H9 (cell line): Measurements from ENCODE around the gene RBM15. TPM values are rescaled to one million over a fixed set of nuclear protein-coding genes. Genes with fewer than 3 reads are reported as not detected.

Experiments used
- DNase-seq: peaks from one replicate; pipeline ENCODE4 v3.0.0-alpha.2; 2017
- H2AFZ ChIP-seq: one replicate; pipeline ENCODE4 v1.6.1; 2013; ENCODE audit warnings: mild to moderate bottlenecking, low read length, control low read depth, moderate library complexity
- H2AK5ac ChIP-seq: 2 replicates; pipeline ENCODE4 v1.6.1; 2013; ENCODE audit warnings: low read length, control low read depth, mixed read lengths; ENCODE audit not compliant: insufficient read length
- H2BK120ac ChIP-seq: one replicate; pipeline ENCODE4 v1.6.1; 2013; ENCODE audit warnings: low read depth, mild to moderate bottlenecking, low read length, control low read depth, inconsistent platforms; ENCODE audit not compliant: poor library complexity, severe bottlenecking
- H2BK12ac ChIP-seq: 2 replicates; pipeline ENCODE4 v1.6.1; 2013; ENCODE audit warnings: low read length, control low read depth, mixed read lengths, low read depth; ENCODE audit not compliant: insufficient read length
- H2BK15ac ChIP-seq: 2 replicates; pipeline ENCODE4 v1.6.1; 2013; ENCODE audit warnings: low read depth, low read length, control low read depth
- H2BK20ac ChIP-seq: one replicate; pipeline ENCODE4 v1.6.1; 2013; ENCODE audit warnings: low read depth, mild to moderate bottlenecking, low read length, control low read depth, inconsistent platforms; ENCODE audit not compliant: poor library complexity, severe bottlenecking
- H2BK5ac ChIP-seq: 2 replicates; pipeline ENCODE4 v1.6.1; 2013; ENCODE audit warnings: low read length, control low read depth, mixed read lengths; ENCODE audit not compliant: insufficient read length
- H3K14ac ChIP-seq: 2 replicates; pipeline ENCODE4 v1.6.1; 2013; ENCODE audit warnings: low read length, control low read depth; ENCODE audit not compliant: insufficient read depth
- H3K18ac ChIP-seq: 2 replicates; pipeline ENCODE4 v1.6.1; 2013; ENCODE audit warnings: low read depth, mild to moderate bottlenecking, mixed read lengths, low read length, control low read depth; ENCODE audit not compliant: insufficient read length
- H3K23ac ChIP-seq: 2 replicates; pipeline ENCODE4 v1.6.1; 2013; ENCODE audit warnings: low read length, control low read depth, mixed read lengths, low read depth; ENCODE audit not compliant: insufficient read length
- H3K23me2 ChIP-seq: 2 replicates; pipeline ENCODE4 v1.6.1; 2013; ENCODE audit warnings: low read depth, mild to moderate bottlenecking, mixed read lengths, low read length, control low read depth; ENCODE audit not compliant: insufficient read length, poor library complexity, severe bottlenecking
- H3K27ac ChIP-seq: 2 replicates; pipeline ENCODE4 v1.5.1; 2013; ENCODE audit warnings: low read length, control low read depth, mixed read lengths, low read depth; ENCODE audit not compliant: insufficient read length
- H3K27me3 ChIP-seq: 2 replicates; pipeline ENCODE4 v1.6.1; 2013; ENCODE audit warnings: low read length, control low read depth, inconsistent platforms; ENCODE audit not compliant: insufficient read depth
- H3K4ac ChIP-seq: 2 replicates; pipeline ENCODE4 v1.6.1; 2013; ENCODE audit warnings: low read depth, mild to moderate bottlenecking, control low read depth, inconsistent platforms, low read length, moderate library complexity
- H3K4me1 ChIP-seq: 2 replicates; pipeline ENCODE4 v1.6.1; 2013; ENCODE audit warnings: low read length, control low read depth, inconsistent platforms; ENCODE audit not compliant: insufficient read depth
- H3K4me2 ChIP-seq: 2 replicates; pipeline ENCODE4 v1.6.1; 2013; ENCODE audit warnings: low read length, control low read depth, mixed read lengths; ENCODE audit not compliant: insufficient read length, insufficient read depth
- H3K56ac ChIP-seq: 2 replicates; pipeline ENCODE4 v1.6.1; 2013; ENCODE audit warnings: low read depth, mild to moderate bottlenecking, mixed read lengths, low read length, control low read depth; ENCODE audit not compliant: insufficient read length
- H3K79me1 ChIP-seq: 2 replicates; pipeline ENCODE4 v1.6.1; 2013; ENCODE audit warnings: low read depth, mild to moderate bottlenecking, moderate library complexity, low read length, control low read depth, inconsistent platforms; ENCODE audit not compliant: insufficient read depth, poor library complexity, severe bottlenecking
- H3K79me2 ChIP-seq: 2 replicates; pipeline ENCODE4 v1.6.1; 2013; ENCODE audit warnings: low read length, control low read depth, inconsistent platforms; ENCODE audit not compliant: insufficient read depth
- H3K9ac ChIP-seq: 2 replicates; pipeline ENCODE4 v1.6.1; 2013; ENCODE audit warnings: low read length, control low read depth, mixed read lengths; ENCODE audit not compliant: insufficient read length; ENCODE audit errors: extremely low read depth
- H3K9me3 ChIP-seq: one replicate; pipeline ENCODE4 v1.6.1; 2013; ENCODE audit warnings: low read depth, low read length, inconsistent platforms; ENCODE audit not compliant: control insufficient read depth
- H3T11ph ChIP-seq: one replicate; pipeline ENCODE4 v1.6.1; 2013; ENCODE audit warnings: mild to moderate bottlenecking, low read length, control low read depth, inconsistent platforms
- H4K20me1 ChIP-seq: one replicate; pipeline ENCODE4 v1.6.1; 2013; ENCODE audit not compliant: control insufficient read depth, insufficient read length, insufficient read depth
- H4K5ac ChIP-seq: 2 replicates; pipeline ENCODE4 v1.6.1; 2013; ENCODE audit warnings: low read depth, mild to moderate bottlenecking, mixed read lengths, low read length, control low read depth; ENCODE audit not compliant: insufficient read length
- H4K8ac ChIP-seq: replicated peaks from 2 replicates; pipeline ENCODE4 v1.6.1; 2013; ENCODE audit warnings: low read length, control low read depth, mixed read lengths, low read depth; ENCODE audit not compliant: insufficient read length
- H4K91ac ChIP-seq: 2 replicates; pipeline ENCODE4 v1.6.1; 2013; ENCODE audit warnings: low read depth, mild to moderate bottlenecking, moderate library complexity, mixed read lengths, low read length, control low read depth; ENCODE audit not compliant: insufficient read length
- H3K27ac Mint-ChIP-seq, 3 experiments: 2 replicates in 2 of 3; 3 replicates in 1 of 3; pipeline ENCODE4 v1.8.0; 2020 to 2021; ENCODE audit warnings: mixed read lengths in 3 of 3, mild to moderate bottlenecking in 1 of 3, moderate library complexity in 1 of 3
- H3K27me3 Mint-ChIP-seq: 2 replicates; pipeline ENCODE4 v1.8.0; 2021; ENCODE audit warnings: low read depth, mild to moderate bottlenecking, moderate library complexity, mixed read lengths
- H3K36me3 Mint-ChIP-seq, 3 experiments: 2 replicates in 2 of 3; 3 replicates in 1 of 3; pipeline ENCODE4 v1.8.0; 2020 to 2021; ENCODE audit warnings: low read depth in 3 of 3, mixed read lengths in 3 of 3; ENCODE audit not compliant: insufficient read depth in 1 of 3
- H3K4me1 Mint-ChIP-seq, 2 experiments: 2 replicates each; pipeline ENCODE4 v1.8.0; 2020; ENCODE audit warnings: mixed read lengths in 2 of 2
- H3K4me3 Mint-ChIP-seq, 2 experiments: 2 replicates in 1 of 2; 3 replicates in 1 of 2; pipeline ENCODE4 v1.8.0; 2020 to 2021; ENCODE audit warnings: mild to moderate bottlenecking in 2 of 2, mixed read lengths in 2 of 2, moderate library complexity in 1 of 2
- H3K9me3 Mint-ChIP-seq, 2 experiments: 2 replicates in 1 of 2; 3 replicates in 1 of 2; pipeline ENCODE4 v1.8.0; 2020; ENCODE audit warnings: mild to moderate bottlenecking in 2 of 2, mixed read lengths in 2 of 2, moderate library complexity in 1 of 2
- WGBS: extraction: QIAGEN DNeasy Blood & Tissue Kit; methylation state at CpG from one replicate; pipeline ENCODE4 v1.1.7; 2013; ENCODE audit warnings: missing lambda C conversion rate, low lambda C conversion rate, mixed read lengths; ENCODE audit not compliant: insufficient read length; ENCODE audit errors: extremely low coverage; 5-methylcytosine and 5-hydroxymethylcytosine counted together
- total RNA-seq: library from RNA; stranded (reverse); gene quantifications from 2 replicates; pipeline ENCODE4 v1.2.1, GENCODE V29; 2021
- TF ChIP-seq, protein P1 (sequence below): fragments of 200-600 bp; sonication (generic); conservative IDR thresholded peaks from 3 replicates; pipeline ENCODE4 v1.8.0; 2021; ENCODE audit warnings: antibody characterized with exemption, mild to moderate bottlenecking

The RBM15 gene
- total RNA-seq, 1 experiment from 2014 or later: 62.0 TPM

DNA sequence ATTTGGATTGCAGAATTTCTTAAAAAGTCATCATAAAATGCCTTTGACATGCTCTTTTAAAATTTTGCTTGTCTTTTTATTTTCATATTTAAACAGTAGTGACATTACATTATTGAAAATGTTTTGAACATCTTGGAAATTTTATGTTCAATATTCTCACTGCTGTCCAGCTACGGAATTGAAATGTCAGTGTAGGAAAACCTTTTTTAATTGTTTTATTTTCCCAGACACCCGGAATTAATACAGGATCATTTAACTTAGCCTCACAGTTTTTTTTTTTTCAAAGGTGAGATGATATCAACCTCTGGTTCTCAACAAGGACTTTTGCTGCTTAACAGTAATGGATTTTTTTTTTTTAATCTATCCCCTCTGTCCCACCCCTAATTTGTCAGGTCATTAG lies 4.1 kb downstream of the RBM15 start:
- peaks cover 6% of the 10 kb centered on the region; the same call in 1 of the 2 replicates for H3K4me1 ChIP-seq
- H3K4ac ChIP-seq: no peak overlapping the region
- DNase-seq: no peak
- WGBS: no CpG with 5 or more reads among the region's 2 CpGs
- H4K91ac ChIP-seq: no peak overlapping the region
- peaks cover 10% of the 10 kb centered on the region for H3K23me2 ChIP-seq
- H2BK12ac ChIP-seq: no peak overlapping the region
- no peak overlapping the region for H3T11ph ChIP-seq
- Mint-ChIP-seq H3K27ac (no peak overlapping the region), H3K27me3 (no peaks in the 10 kb centered on the region), H3K9me3 (no peaks in the 10 kb centered on the region), H3K36me3 (peaks cover 41 to 69% (median 67%) of the 10 kb centered on the region in 3 experiments), H3K4me3 (no peak overlapping the region; a peak in 2 of 5 replicates), H3K4me1 (peaks cover 71 to 76% of the 10 kb centered on the region in 2 experiments)
- peaks cover 50% of the 10 kb centered on the region for H3K79me2 ChIP-seq
- H3K27ac ChIP-seq: no peak overlapping the region
- no peak overlapping the region for H2BK120ac ChIP-seq
- no peaks in the 10 kb centered on the region for H3K27me3 ChIP-seq
- no peak overlapping the region for H4K8ac ChIP-seq
- H3K9ac ChIP-seq: no peak overlapping the region
- H2BK15ac ChIP-seq: no peak overlapping the region
- TF ChIP-seq, protein P1, sequence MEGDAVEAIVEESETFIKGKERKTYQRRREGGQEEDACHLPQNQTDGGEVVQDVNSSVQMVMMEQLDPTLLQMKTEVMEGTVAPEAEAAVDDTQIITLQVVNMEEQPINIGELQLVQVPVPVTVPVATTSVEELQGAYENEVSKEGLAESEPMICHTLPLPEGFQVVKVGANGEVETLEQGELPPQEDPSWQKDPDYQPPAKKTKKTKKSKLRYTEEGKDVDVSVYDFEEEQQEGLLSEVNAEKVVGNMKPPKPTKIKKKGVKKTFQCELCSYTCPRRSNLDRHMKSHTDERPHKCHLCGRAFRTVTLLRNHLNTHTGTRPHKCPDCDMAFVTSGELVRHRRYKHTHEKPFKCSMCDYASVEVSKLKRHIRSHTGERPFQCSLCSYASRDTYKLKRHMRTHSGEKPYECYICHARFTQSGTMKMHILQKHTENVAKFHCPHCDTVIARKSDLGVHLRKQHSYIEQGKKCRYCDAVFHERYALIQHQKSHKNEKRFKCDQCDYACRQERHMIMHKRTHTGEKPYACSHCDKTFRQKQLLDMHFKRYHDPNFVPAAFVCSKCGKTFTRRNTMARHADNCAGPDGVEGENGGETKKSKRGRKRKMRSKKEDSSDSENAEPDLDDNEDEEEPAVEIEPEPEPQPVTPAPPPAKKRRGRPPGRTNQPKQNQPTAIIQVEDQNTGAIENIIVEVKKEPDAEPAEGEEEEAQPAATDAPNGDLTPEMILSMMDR: no peak
- H3K14ac ChIP-seq: no peak overlapping the region
- no peaks in the 10 kb centered on the region for H4K20me1 ChIP-seq
- H3K23ac ChIP-seq: no peak overlapping the region
- H3K4me2 ChIP-seq: no peak overlapping the region
- H3K56ac ChIP-seq: no peak overlapping the region
- no peaks in the 10 kb centered on the region for H3K9me3 ChIP-seq
- H3K79me1 ChIP-seq: no peaks in the 10 kb centered on the region
- H2AK5ac ChIP-seq: no peak overlapping the region
- H3K18ac ChIP-seq: no peak overlapping the region
- no peak overlapping the region for H2BK5ac ChIP-seq
- no peak overlapping the region for H4K5ac ChIP-seq
- H2BK20ac ChIP-seq: no peak overlapping the region
- H2AFZ ChIP-seq: no peak overlapping the region
